Globus pallidus (tissue), 1 donor: ENCODE data around the gene CEACAM4.
A peak's percentile ranks its signal among the peaks of the same experiment; 100 is the strongest.

Source experiments
- DNase-seq: peaks from one replicate; pipeline ENCODE4 v3.0.0-alpha.2; 2015; ENCODE audit warnings: low spot score

CEACAM4 gene

GRCh38 chr19:41617941-41618730, 8.7 kb downstream of the CEACAM4 start:
- DNase-seq, result no peak

- no peak for DNase-seq
Measured at GRCh38 chr19:41616792-41617621, 9.9 kb downstream of the CEACAM4 start.

DNA sequence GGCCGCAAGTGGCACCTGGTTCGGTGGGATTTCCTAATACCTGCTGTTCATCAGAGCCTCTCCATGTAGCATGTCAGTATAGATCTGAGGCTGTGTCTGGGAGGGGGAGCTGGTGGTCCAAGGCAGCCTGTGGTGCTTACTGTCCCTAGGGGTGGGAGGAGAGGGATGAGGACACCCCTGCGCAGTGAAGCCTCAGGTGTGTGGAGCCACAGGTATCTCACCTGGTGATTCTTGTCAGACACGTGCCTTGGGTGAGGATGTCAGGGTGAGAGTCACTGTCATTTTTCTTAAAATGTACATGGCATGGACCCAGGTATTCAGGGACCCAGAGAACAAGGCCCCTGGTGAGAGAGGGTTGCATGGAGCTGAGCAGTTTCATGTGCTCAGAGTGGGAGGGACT, 11.7 kb downstream of the CEACAM4 start:
- no peak for DNase-seq

- DNase-seq, result no peak
Measured at GRCh38 chr19:41612483-41612882, 14.4 kb downstream of the CEACAM4 start.

GRCh38 chr19:41610789-41611188, 16.1 kb downstream of the CEACAM4 start:
- no peak for DNase-seq

DNA sequence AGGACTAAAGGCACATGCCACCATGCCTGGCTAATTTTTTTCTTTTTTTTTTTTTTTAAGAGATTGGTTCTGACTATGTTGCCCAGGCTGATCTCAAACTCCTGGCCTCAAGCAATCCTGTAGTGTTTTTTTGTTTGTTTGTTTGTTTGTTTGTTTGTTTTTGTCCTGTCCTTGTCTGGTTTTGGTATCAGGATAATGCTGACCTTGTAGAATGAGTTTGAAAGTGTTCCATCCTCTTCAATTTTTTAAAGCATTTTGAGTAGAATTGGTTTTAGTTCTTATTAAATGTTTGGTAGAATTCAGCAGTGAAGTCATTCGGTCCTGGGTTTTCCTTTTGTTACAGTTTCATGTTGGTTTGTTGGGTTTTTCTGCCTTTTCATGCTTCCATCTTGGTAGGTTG, 19.2 kb downstream of the CEACAM4 start:
- DNase-seq, result no peak

DNA sequence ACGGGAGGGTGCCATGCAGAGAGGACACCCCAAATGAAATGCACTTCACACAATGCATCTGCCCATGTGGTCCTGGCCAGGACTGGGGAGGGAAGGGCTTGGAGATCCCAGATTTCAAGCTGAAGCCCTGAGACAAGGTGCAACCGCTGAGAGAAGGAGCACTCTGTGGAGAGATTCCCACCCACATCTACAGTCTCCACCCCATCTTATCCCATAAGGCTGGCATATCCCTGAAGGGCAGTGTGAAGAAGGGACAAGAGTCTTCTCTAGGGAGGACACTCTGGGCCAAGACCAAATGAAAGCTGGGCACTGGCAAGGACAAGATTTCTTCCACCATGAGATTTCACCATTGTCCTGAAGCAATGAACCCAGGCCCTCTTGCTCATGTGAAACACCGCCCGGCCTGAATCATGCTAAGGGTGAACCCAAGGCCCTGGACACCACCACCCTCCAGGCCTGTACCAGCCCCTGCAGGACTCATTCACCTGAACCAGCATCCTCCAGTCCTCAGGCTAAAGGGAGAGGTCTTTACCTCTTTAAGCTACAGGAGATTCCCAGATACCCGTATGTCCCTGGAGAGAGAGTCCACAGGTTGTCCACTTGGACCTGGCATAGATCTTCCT, 20.5 kb downstream of the CEACAM4 start:
- DNase-seq, result no peak

GRCh38 chr19:41604831-41605230, 22.0 kb downstream of the CEACAM4 start:
- no peak for DNase-seq

- DNase-seq, result no peak
Measured at GRCh38 chr19:41601771-41602170, 25.1 kb downstream of the CEACAM4 start.

- DNase-seq, result no peak
Measured at GRCh38 chr19:41599175-41599966, 27.5 kb downstream of the CEACAM4 start.

DNA sequence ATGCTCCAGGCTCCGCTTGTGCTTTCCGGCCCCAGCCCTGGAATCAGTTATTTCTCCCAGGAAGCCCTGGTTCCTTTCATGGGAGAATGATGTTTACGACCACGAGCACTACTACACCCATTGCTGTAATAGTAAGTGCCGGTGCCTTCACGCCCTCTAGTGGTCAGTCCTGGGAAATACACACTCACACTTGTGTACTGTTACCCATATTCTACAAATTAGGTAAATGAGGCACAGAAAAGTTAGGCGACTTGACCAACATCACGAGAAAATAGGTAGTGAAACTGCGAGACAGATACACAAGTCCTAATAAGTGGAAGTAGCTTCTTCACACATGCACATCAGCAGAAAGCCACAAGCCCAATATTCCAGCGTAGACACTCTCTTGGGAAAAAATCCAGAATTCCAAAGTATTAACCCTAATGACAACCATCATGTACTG, 29.3 kb downstream of the CEACAM4 start:
- peak; percentile 45 for DNase-seq

- DNase-seq, result no peak
Measured at GRCh38 chr19:41595890-41596280, 31.0 kb downstream of the CEACAM4 start.

DNA sequence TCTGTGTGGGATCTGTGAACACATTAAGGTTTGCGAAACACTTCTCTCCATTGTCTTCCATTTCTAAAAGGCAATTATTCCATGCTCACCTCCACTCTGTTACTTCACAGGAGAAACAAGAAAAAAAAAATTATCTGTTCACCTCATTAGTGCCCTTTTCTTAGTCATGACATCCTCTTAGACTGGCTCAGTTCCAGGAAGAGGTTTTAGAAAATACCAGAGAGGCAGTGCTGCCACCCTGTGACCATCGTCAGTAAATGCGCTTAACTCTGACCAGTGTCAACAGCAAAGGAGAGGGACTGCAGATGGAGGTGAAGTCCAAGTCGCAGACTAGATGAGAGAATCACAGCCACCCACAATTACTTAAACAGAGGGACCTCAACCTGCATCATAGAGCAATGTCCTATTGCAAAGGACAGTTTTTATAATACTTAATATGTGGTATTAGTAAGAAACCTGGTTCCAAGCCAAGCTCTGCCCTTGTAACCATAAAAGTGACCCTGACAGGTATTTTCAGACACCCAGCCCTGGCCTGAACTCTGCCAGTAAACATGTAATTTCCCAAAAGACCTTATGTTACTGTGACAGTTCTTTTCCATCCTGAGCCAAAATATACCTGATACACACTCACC, 31.5 kb downstream of the CEACAM4 start:
- peak; percentile 24 for DNase-seq

- no peak for DNase-seq
Measured at GRCh38 chr19:41591951-41592562, 34.8 kb downstream of the CEACAM4 start.

- DNase-seq, result no peak
Measured at GRCh38 chr19:41590936-41591335, 35.9 kb downstream of the CEACAM4 start.

- no peak for DNase-seq
Measured at GRCh38 chr19:41589371-41589770, 37.5 kb downstream of the CEACAM4 start.

- DNase-seq, result no peak
Measured at GRCh38 chr19:41588497-41589209, 38.2 kb downstream of the CEACAM4 start.

- DNase-seq, result no peak
Measured at GRCh38 chr19:41587838-41588210, 39.0 kb downstream of the CEACAM4 start.

DNA sequence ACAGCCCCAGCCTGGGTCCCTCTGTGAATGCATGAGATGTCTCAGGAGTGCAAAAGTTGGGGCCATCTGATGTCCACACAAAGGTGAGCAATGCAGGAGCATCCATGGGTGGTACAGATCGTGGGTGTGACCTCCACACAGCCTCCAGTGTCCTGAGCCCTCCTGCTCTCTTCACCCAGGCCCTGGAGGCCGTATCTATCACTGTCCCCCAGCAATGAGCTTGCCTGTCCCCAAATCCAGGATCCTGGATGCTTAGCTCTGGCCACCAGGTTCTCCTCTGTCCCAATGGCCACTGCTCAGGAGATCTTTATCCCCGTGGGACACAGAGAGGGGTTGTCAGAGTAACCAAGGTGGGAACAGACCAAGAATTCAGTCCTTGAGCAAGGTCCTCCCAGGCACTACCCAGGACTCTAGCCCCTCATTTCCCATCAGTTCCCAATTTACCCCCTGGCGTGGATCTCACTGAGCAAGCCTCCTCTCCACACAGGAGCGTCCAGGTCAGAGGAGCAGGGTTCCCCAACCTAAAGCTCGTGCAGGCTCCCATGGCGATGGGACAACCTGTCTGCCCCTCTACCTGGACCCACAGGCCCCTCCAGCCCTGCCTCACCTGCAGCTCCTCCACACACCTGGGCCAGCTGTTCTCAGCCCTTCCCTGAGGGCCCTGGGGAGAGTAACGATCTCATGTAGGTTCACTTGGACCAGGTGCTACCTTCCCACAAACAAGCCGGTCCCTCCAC, 39.6 kb downstream of the CEACAM4 start:
- no peak for DNase-seq

GRCh38 chr19:41586064-41586463, 40.8 kb downstream of the CEACAM4 start:
- no peak for DNase-seq
